ENCODE results near the gene CENPV.
A peak's percentile ranks its signal among the peaks of the same experiment; 100 is the strongest.
"Not testable (repeated sequence)": the region's sequence is repeated elsewhere in the genome, so short reads cannot be mapped to it uniquely, and the experiment has no call there.

Gene CENPV

GRCh38 chr17:16353317-16354174, at the start of gene CENPV:
Gene CENPV, minus strand, starts transcription at chr17:16353469. Its CDS starts 33 bp downstream, at chr17:16353436.
- DNase-seq (ENCODE audit: low spot score) = peak; percentile 22

- no peak for DNase-seq (ENCODE audit: low spot score)
Observed at GRCh38 chr17:16398270-16399267, 45.3 kb upstream of the CENPV start.

- DNase-seq (ENCODE audit: low spot score) = not testable (repeated sequence)
Observed at GRCh38 chr17:16396693-16397092, 43.4 kb upstream of the CENPV start.

- DNase-seq (ENCODE audit: low spot score) = not testable (repeated sequence)
Observed at GRCh38 chr17:16395887-16396286, 42.6 kb upstream of the CENPV start.

GRCh38 chr17:16392491-16392890, 39.2 kb upstream of the CENPV start:
- not testable (repeated sequence) for DNase-seq (ENCODE audit: low spot score)

- DNase-seq (ENCODE audit: low spot score) = no peak
Observed at GRCh38 chr17:16391451-16391850, 38.2 kb upstream of the CENPV start.

GRCh38 chr17:16386126-16386507, 32.8 kb upstream of the CENPV start:
- DNase-seq (ENCODE audit: low spot score) = not testable (repeated sequence)

- no peak for DNase-seq (ENCODE audit: low spot score)
Observed at GRCh38 chr17:16384557-16384956, 31.3 kb upstream of the CENPV start.

GRCh38 chr17:16383772-16384287, 30.6 kb upstream of the CENPV start:
- no peak for DNase-seq (ENCODE audit: low spot score)

- DNase-seq (ENCODE audit: low spot score) = no peak
Observed at GRCh38 chr17:16383216-16383615, 29.9 kb upstream of the CENPV start.

- DNase-seq (ENCODE audit: low spot score) = peak; percentile 40
Observed at GRCh38 chr17:16381496-16381820, 28.2 kb upstream of the CENPV start.

- peak; percentile 98 for DNase-seq (ENCODE audit: low spot score)
Observed at GRCh38 chr17:16380640-16381495, 27.6 kb upstream of the CENPV start, which contains the start of gene UBB. Gene UBB, plus strand, starts transcription at chr17:16381091. Its CDS starts 817 bp downstream, at chr17:16381908.

- DNase-seq (ENCODE audit: low spot score) = no peak
Observed at GRCh38 chr17:16379654-16380053, 26.4 kb upstream of the CENPV start.

- no peak for DNase-seq (ENCODE audit: low spot score)
Observed at GRCh38 chr17:16378636-16379282, 25.5 kb upstream of the CENPV start.

GRCh38 chr17:16377941-16378341, 24.7 kb upstream of the CENPV start:
- DNase-seq (ENCODE audit: low spot score) = peak; percentile 66

GRCh38 chr17:16374146-16374938, 21.1 kb upstream of the CENPV start:
- DNase-seq (ENCODE audit: low spot score) = no peak

- DNase-seq (ENCODE audit: low spot score) = no peak
Observed at GRCh38 chr17:16371742-16372141, 18.5 kb upstream of the CENPV start.

- DNase-seq (ENCODE audit: low spot score) = no peak
Observed at GRCh38 chr17:16364625-16365024, 11.4 kb upstream of the CENPV start.

- DNase-seq (ENCODE audit: low spot score) = peak; percentile 89
Observed at GRCh38 chr17:16363749-16364536, 10.7 kb upstream of the CENPV start.

Data from Ammon's horn (tissue), 1 donor.